22Rv1 (cell line): ENCODE results near the gene SOWAHD.

Source experiments
- ZFX ChIP-seq: fragments of 450-650 bp; IDR thresholded peaks from 2 replicates; pipeline ENCODE4 v1.6.1; 2017; ENCODE audit warnings: antibody characterized with exemption, borderline replicate concordance
- TF ChIP-seq, protein P1 (sequence below): fragments of 450-650 bp; IDR thresholded peaks from 2 replicates; pipeline ENCODE4 v1.5.1; 2017; ENCODE audit warnings: mild to moderate bottlenecking

DNA sequence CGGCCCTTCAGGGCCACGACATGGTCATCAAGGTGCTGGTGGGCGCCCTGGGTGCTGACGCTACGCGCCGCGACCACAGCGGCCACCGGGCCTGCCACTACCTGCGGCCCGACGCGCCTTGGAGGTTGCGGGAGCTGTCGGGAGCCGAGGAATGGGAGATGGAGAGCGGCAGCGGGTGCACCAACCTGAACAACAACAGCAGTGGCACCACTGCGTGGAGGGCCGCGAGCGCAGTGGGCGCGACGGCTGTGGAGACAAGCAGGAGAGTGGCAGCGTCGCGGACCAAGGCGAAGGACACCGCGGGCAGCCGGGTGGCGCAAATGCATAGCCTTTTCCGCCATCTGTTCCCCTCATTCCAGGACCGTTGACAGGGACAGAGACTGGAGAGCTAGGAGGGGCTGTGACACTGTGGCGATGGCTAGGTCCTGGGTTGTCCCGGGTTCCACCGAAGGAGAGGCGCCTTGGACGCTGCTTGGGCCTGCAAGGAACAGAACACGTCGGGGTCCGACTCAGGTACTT, 919 bp downstream of the SOWAHD start:
- TF ChIP-seq, protein P1, sequence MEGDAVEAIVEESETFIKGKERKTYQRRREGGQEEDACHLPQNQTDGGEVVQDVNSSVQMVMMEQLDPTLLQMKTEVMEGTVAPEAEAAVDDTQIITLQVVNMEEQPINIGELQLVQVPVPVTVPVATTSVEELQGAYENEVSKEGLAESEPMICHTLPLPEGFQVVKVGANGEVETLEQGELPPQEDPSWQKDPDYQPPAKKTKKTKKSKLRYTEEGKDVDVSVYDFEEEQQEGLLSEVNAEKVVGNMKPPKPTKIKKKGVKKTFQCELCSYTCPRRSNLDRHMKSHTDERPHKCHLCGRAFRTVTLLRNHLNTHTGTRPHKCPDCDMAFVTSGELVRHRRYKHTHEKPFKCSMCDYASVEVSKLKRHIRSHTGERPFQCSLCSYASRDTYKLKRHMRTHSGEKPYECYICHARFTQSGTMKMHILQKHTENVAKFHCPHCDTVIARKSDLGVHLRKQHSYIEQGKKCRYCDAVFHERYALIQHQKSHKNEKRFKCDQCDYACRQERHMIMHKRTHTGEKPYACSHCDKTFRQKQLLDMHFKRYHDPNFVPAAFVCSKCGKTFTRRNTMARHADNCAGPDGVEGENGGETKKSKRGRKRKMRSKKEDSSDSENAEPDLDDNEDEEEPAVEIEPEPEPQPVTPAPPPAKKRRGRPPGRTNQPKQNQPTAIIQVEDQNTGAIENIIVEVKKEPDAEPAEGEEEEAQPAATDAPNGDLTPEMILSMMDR = no peak
- no peak for TF ChIP-seq ZFX
